Measurements from ENCODE around the gene CDH13.

Gene CDH13

GRCh38 chr16:82652826-82653225 is 26.1 kb downstream of the CDH13 start:
- DNase-seq (ENCODE audit: low spot score): no peak

GRCh38 chr16:82653550-82654511 is 27.1 kb downstream of the CDH13 start:
- no peak for DNase-seq (ENCODE audit: low spot score)

GRCh38 chr16:82655072-82655714 is 28.4 kb downstream of the CDH13 start:
- DNase-seq (ENCODE audit: low spot score): no peak

GRCh38 chr16:82655720-82656490 is 29.1 kb downstream of the CDH13 start:
- no peak for DNase-seq (ENCODE audit: low spot score)

GRCh38 chr16:82657239-82657638 is 30.5 kb downstream of the CDH13 start:
- no peak for DNase-seq (ENCODE audit: low spot score)

- DNase-seq (ENCODE audit: low spot score): no peak
Observed at GRCh38 chr16:82657786-82658185, 31.0 kb downstream of the CDH13 start.

GRCh38 chr16:82658796-82659195 is 32.0 kb downstream of the CDH13 start:
- DNase-seq (ENCODE audit: low spot score): no peak

GRCh38 chr16:82660075-82660645 is 33.4 kb downstream of the CDH13 start:
- DNase-seq (ENCODE audit: low spot score): no peak

GRCh38 chr16:82660966-82661365 is 34.2 kb downstream of the CDH13 start:
- no peak for DNase-seq (ENCODE audit: low spot score)

- DNase-seq (ENCODE audit: low spot score): no peak
Observed at GRCh38 chr16:82664181-82664580, 37.4 kb downstream of the CDH13 start.

GRCh38 chr16:82665025-82665424 is 38.3 kb downstream of the CDH13 start:
- no peak for DNase-seq (ENCODE audit: low spot score)

GRCh38 chr16:82667437-82667836 is 40.7 kb downstream of the CDH13 start:
- no peak for DNase-seq (ENCODE audit: low spot score)

- DNase-seq (ENCODE audit: low spot score): no peak
Observed at GRCh38 chr16:82668094-82668493, 41.3 kb downstream of the CDH13 start.

- DNase-seq (ENCODE audit: low spot score): no peak
Observed at GRCh38 chr16:82671741-82672140, 45.0 kb downstream of the CDH13 start.

GRCh38 chr16:82672676-82673075 is 45.9 kb downstream of the CDH13 start:
- DNase-seq (ENCODE audit: low spot score): no peak

- no peak for DNase-seq (ENCODE audit: low spot score)
Observed at GRCh38 chr16:82675300-82675699, 48.5 kb downstream of the CDH13 start.

GRCh38 chr16:82681592-82681991 is 54.8 kb downstream of the CDH13 start:
- DNase-seq (ENCODE audit: low spot score): no peak

GRCh38 chr16:82682767-82683166 is 56.0 kb downstream of the CDH13 start:
- DNase-seq (ENCODE audit: low spot score): no peak

- DNase-seq (ENCODE audit: low spot score): no peak
Observed at GRCh38 chr16:82684256-82684655, 57.5 kb downstream of the CDH13 start.

- no peak for DNase-seq (ENCODE audit: low spot score)
Observed at GRCh38 chr16:82685526-82685925, 58.8 kb downstream of the CDH13 start.

- DNase-seq (ENCODE audit: low spot score): no peak
Observed at GRCh38 chr16:82694239-82694874, 67.6 kb downstream of the CDH13 start.

GRCh38 chr16:82695806-82696205 is 69.0 kb downstream of the CDH13 start:
- no peak for DNase-seq (ENCODE audit: low spot score)

Measured in globus pallidus (tissue), 1 donor.